Nephron (organoid): Measurements from ENCODE around the gene POLR2J.

Experiments used
- H3K27ac Mint-ChIP-seq, 3 experiments: 2 replicates each; pipeline ENCODE4 v1.8.0; 2020; ENCODE audit warnings: mixed read lengths in 3 of 3, mild to moderate bottlenecking in 2 of 3, moderate library complexity in 1 of 3
- H3K27me3 Mint-ChIP-seq: 2 replicates; pipeline ENCODE4 v1.8.0; 2021; ENCODE audit warnings: low read depth, mild to moderate bottlenecking, moderate library complexity, mixed read lengths
- H3K36me3 Mint-ChIP-seq: 2 replicates; pipeline ENCODE4 v1.8.0; 2020; ENCODE audit warnings: low read depth, mixed read lengths
- H3K4me1 Mint-ChIP-seq: 2 replicates; pipeline ENCODE4 v1.8.0; 2020; ENCODE audit warnings: mixed read lengths
- H3K4me3 Mint-ChIP-seq, 3 experiments: 2 replicates each; pipeline ENCODE4 v1.8.0; 2020; ENCODE audit warnings: mild to moderate bottlenecking in 3 of 3, mixed read lengths in 3 of 3, moderate library complexity in 2 of 3
- H3K9me3 Mint-ChIP-seq: 2 replicates; pipeline ENCODE4 v1.8.0; 2020; ENCODE audit warnings: mixed read lengths
- TF ChIP-seq, protein P1 (sequence below), 3 experiments: fragments of 200-600 bp; sonication (generic); IDR thresholded peaks; one replicate each; pipeline ENCODE4 v1.5.0; 2021; ENCODE audit warnings: antibody characterized with exemption in 3 of 3; ENCODE audit not compliant: unreplicated experiment in 3 of 3

The POLR2J gene

DNA sequence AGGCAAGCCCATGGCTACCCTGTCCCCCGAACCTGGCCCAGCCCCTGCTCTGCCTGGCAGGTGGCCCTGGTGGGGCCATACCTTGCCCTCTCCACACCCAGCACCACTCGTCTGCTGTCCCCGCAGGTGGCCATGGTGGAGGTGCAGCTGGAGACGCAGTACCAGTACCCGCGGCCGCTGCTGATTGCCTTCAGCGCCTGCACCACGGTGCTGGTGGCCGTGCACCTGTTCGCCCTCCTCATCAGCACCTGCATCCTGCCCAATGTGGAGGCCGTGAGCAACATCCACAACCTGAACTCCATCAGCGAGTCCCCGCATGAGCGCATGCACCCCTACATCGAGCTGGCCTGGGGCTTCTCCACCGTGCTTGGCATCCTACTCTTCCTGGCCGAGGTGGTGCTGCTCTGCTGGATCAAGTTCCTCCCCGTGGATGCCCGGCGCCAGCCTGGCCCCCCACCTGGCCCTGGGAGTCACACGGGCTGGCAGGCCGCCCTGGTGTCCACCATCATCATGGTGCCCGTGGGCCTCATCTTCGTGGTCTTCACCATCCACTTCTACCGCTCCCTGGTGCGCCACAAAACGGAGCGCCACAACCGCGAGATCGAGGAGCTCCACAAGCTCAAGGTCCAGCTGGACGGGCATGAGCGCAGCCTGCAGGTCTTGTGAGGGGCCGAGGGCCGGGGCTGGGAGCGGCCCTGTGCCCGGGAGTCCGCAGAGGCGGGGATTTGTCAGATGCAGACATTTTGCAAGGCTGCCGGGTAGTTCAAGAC, 32.1 kb downstream of the POLR2J start:
- no peaks in the 10 kb centered on the region for H3K9me3 Mint-ChIP-seq
- no peak overlapping the region for H3K4me3 Mint-ChIP-seq
- no peak overlapping the region for H3K27ac Mint-ChIP-seq
- H3K4me1 Mint-ChIP-seq: peaks cover 4% of the 10 kb centered on the region
- H3K36me3 Mint-ChIP-seq: peaks cover 12% of the 10 kb centered on the region
- H3K27me3 Mint-ChIP-seq: no peaks in the 10 kb centered on the region
- TF ChIP-seq, protein P1, sequence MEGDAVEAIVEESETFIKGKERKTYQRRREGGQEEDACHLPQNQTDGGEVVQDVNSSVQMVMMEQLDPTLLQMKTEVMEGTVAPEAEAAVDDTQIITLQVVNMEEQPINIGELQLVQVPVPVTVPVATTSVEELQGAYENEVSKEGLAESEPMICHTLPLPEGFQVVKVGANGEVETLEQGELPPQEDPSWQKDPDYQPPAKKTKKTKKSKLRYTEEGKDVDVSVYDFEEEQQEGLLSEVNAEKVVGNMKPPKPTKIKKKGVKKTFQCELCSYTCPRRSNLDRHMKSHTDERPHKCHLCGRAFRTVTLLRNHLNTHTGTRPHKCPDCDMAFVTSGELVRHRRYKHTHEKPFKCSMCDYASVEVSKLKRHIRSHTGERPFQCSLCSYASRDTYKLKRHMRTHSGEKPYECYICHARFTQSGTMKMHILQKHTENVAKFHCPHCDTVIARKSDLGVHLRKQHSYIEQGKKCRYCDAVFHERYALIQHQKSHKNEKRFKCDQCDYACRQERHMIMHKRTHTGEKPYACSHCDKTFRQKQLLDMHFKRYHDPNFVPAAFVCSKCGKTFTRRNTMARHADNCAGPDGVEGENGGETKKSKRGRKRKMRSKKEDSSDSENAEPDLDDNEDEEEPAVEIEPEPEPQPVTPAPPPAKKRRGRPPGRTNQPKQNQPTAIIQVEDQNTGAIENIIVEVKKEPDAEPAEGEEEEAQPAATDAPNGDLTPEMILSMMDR (IDR thresholded peaks at IDR 0.05; ENCODE audit: unreplicated experiment in 3 of 3): no peak

DNA sequence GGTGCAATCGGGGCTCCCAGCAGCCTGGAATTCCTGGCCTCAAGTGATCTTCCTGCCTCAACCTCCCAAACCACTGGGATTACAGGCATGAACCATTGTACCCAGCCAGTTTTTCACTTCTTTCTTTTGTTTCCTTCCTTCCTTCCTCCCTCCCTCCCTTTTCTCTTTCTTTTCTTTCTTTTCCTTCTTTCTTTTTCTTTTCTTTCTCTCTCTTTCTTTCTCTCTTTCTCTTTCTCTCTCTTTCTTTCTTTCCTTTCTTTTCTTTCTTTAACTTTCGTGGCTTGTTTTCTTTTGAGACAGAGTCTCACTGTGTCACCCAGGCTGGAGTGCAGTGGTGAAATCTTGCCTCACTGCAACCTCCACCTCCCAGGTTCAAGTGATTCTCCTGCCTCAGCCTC, 33.0 kb downstream of the POLR2J start:
- Mint-ChIP-seq H3K4me1 (peaks cover 5% of the 10 kb centered on the region), H3K4me3 (no peak overlapping the region), H3K27ac (no peak overlapping the region), H3K9me3 (no peaks in the 10 kb centered on the region), H3K27me3 (no peaks in the 10 kb centered on the region), H3K36me3 (peaks cover 14% of the 10 kb centered on the region)
- TF ChIP-seq, protein P1 (IDR thresholded peaks at IDR 0.05; ENCODE audit: unreplicated experiment in 3 of 3): no peak

DNA sequence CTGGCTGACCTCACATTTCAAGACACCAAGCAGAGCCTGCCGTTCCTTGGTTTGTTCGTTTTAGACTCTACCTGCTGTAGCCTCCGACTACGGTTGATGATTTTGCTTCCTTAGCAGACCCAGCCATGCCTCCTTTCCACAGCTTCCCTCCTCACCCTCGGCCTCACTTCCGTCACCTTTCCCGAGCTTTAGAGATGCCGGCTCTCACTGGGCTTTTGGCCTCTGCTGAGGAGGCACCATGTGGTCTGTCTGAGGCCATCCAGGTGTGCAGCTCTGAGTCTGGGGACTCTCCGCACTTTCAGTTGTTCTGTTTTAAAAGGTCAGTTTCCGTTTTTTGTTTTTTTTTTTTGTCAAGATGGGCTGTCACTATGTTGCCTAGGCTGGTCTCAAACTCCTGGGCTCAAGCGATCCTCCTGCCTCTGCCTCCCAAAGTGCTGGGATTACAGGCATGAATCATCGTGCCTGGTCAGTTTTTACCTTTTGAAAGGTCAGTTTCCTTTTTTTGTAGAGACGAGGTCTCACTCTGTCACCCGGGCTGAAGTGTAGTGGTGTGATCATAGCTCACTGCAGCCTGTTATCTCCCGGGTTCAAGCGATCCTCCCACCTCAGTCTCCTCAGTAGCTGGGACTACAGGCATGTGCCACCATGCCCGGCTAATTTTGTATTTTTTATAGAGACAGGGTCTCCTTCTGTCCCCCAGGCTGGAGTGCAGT, 33.6 kb downstream of the POLR2J start:
- H3K27me3 Mint-ChIP-seq: no peaks in the 10 kb centered on the region
- TF ChIP-seq, protein P1 (IDR thresholded peaks at IDR 0.05; ENCODE audit: unreplicated experiment in 3 of 3): no peak
- H3K27ac Mint-ChIP-seq: no peak overlapping the region
- H3K4me3 Mint-ChIP-seq: no peak overlapping the region
- H3K9me3 Mint-ChIP-seq: no peaks in the 10 kb centered on the region
- H3K36me3 Mint-ChIP-seq: peaks cover 14% of the 10 kb centered on the region
- peaks cover 5% of the 10 kb centered on the region for H3K4me1 Mint-ChIP-seq

DNA sequence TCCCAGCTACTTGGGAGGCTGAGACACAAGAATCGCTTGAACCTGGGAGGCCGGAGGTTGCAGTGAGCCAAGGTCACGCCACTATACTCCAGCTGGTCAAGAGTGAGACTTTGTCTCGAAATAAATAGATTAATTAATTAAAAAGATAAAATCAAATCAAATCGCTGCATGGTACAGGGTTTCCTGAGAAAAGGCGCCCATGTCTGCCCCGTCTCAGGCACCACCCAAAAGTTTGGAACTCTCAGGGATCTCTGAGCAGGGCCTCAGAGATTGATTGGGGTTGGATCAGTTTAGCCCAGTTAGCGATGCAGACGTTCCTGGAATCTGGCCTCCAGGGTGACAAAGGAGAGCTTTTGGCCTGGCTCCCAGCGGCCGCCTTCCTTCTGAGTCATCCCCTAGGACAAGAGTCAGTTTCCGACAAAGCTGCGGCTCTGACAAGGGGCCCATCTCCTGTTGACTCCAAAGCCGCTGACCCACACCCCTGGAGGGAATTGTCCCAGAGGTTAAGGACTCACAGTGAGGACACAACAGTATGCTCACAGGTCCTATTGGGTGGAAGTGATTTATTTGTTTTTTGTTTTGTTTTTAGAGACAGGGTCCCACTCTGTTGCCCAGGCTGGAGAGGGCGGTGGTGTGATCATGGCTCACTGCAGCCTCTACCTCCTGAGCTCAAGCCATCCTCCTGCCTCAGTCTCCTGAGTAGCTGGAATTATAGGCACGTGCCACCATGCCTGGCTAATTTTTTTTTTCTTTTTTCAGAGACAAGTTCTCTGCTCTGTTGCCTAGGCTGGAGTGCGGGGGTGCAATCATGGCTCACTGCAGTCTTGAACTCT, 38.5 kb downstream of the POLR2J start:
- peaks cover 20% of the 10 kb centered on the region for H3K36me3 Mint-ChIP-seq
- H3K4me1 Mint-ChIP-seq: peaks cover 5% of the 10 kb centered on the region
- H3K4me3 Mint-ChIP-seq: no peak overlapping the region
- H3K9me3 Mint-ChIP-seq: no peaks in the 10 kb centered on the region
- TF ChIP-seq, protein P1 (IDR thresholded peaks at IDR 0.05; ENCODE audit: unreplicated experiment in 3 of 3): no peak
- no peaks in the 10 kb centered on the region for H3K27me3 Mint-ChIP-seq
- no peak overlapping the region for H3K27ac Mint-ChIP-seq

DNA sequence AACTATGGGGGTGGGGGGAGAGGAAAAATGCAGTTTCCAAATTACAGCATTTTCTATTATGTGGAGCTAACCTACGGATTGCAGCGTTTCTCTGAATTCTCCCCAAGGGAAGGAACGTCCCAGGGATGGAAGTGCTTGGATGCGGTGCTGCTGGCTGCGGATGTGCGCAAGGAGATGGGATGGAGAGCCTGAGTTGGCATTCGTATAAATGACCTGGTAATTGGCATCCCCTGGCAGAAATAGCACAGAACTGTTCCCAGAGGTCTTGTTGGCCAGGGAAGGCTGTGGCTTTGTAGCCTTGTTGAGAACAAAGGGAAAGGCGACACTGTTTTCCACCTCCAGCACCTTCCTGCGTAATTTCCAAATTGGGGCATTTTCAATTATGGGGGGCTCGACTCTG, 42.6 kb downstream of the POLR2J start:
- H3K27ac Mint-ChIP-seq: no peak overlapping the region
- no peaks in the 10 kb centered on the region for H3K27me3 Mint-ChIP-seq
- peak overlapping the region; percentile 45 to 70 (median 63) for H3K4me3 Mint-ChIP-seq
- TF ChIP-seq, protein P1 (IDR thresholded peaks at IDR 0.05; ENCODE audit: unreplicated experiment in 3 of 3): no peak
- H3K4me1 Mint-ChIP-seq: peaks cover 12% of the 10 kb centered on the region
- peaks cover 10% of the 10 kb centered on the region for H3K36me3 Mint-ChIP-seq
- no peaks in the 10 kb centered on the region for H3K9me3 Mint-ChIP-seq
